Subcutaneous adipose tissue (tissue), 4 donors: Measurements from ENCODE around the gene HS6ST3. TPM values are rescaled to one million over a fixed set of nuclear protein-coding genes. Genes with fewer than 3 reads are reported as not detected.

ENCODE experiments used
- total RNA-seq, 4 donors: library from RNA; depleted of rRNA; stranded (reverse); fragments of >200 nt; gene quantifications; one replicate each; pipeline ENCODE4 v1.1.0, GENCODE V29; 2016
- TF ChIP-seq, protein P1 (sequence below): fragments of 450-650 bp; IDR thresholded peaks from one replicate; pipeline ENCODE4 v1.5.1; 2016; ENCODE audit warnings: low read depth, mild to moderate bottlenecking, control low read depth, antibody characterized with exemption, moderate library complexity

HS6ST3 gene
- total RNA-seq, 4 donors from 2014 or later = 0.33 to 1.3 (median 0.99) TPM

DNA sequence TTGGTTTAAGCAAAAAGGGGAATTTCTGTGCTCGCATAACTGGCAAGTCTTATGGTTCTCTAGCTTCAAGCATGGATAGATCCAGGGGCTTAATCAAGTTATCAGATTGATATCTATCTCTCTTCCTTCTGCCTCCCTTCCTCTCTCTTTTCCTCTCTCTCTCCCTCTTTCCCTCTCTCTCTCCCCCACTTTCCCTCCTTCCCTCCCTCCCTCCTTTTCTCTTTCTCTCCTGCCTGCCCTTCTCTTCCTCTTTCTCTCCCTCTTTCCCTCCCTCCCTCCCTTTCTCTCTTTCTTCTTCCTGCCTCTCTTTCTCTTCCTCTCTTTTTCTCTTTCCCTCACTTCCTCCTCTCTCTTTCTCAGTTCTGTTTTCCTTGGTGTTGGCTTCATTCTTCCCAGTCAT is 195.8 kb downstream of the HS6ST3 start:
- TF ChIP-seq, protein P1, sequence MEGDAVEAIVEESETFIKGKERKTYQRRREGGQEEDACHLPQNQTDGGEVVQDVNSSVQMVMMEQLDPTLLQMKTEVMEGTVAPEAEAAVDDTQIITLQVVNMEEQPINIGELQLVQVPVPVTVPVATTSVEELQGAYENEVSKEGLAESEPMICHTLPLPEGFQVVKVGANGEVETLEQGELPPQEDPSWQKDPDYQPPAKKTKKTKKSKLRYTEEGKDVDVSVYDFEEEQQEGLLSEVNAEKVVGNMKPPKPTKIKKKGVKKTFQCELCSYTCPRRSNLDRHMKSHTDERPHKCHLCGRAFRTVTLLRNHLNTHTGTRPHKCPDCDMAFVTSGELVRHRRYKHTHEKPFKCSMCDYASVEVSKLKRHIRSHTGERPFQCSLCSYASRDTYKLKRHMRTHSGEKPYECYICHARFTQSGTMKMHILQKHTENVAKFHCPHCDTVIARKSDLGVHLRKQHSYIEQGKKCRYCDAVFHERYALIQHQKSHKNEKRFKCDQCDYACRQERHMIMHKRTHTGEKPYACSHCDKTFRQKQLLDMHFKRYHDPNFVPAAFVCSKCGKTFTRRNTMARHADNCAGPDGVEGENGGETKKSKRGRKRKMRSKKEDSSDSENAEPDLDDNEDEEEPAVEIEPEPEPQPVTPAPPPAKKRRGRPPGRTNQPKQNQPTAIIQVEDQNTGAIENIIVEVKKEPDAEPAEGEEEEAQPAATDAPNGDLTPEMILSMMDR = no peak

DNA sequence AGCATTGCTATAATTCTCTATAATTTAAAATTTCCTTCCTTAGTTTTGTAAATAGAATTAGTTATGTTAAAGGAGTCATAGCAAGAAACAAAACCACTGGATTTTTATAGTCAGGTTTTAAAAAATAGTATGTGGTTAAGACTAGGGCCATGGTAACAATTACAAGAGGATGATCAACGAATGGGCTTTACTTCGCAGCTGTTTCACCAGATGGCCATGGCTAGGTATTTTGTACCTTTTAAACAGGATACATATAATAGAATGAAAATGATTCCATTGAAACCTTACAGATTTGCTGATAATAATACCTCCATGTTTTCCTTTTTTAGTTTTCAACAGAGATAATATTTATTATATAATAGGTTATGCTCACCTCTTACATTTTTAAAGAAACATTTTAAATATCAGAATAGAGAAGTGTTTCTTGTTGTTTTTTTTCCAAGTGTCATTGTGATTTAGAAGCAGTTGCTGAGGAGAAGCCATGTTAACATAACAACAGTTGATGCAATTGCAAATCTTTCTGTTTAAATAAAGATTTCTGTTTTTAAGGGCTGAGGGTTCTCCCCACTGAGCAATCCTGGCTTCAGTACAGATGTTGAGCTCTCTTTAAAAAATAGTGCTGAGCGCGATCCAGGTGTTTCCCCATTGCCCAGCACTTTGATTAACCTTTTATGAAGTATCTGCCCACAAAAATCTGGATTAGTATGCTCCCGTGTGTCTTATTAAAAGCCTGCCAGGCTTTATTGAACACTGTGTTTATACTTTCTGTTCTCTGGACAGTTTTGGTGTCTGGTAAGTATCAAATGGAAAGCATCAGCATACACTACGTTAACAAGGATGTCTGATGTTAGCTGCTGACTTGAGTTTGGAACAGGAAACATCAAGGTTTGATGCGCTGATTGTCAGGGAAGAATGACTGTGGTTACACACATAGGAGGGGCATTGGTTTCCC is 205.3 kb downstream of the HS6ST3 start:
- TF ChIP-seq, protein P1 = no peak

DNA sequence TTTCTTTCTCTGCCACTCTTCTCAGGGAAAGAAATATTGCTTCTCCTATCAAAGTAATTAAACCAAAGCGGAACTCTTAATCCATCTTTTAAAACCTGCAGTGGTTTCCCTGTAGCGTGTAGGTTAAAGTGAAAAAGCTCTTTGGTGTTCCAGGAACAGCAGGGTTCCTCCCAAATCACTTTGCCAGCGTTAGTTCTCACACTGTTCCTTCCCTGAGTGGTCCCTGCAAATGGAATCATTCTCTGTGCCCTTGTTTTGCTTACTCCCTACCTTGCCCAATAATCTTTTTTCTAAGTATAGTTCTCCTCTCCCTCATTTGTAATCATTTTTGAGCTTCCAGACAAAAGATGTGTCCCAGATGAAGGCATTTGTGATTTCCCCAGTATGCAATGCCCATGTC is 207.5 kb downstream of the HS6ST3 start:
- TF ChIP-seq, protein P1 = no peak

DNA sequence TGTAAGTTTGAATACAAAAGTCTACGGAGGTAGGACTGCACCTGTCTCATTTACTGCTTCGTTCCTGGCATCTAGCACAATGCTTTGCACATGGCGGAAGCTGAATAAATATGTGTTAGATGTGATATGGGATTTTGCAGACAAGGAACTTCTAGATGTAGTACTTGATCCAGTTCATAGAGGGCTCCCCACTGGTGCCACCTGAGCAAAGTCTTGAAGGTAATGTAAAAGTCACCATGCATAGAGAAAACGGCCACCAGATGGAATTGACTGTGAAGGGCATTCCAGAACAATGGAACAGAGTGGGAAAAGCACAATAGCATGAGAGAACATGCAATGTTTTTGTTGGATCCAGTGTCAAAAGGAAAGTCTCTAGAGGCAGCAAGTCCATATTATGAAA is 209.3 kb downstream of the HS6ST3 start:
- TF ChIP-seq, protein P1 = no peak

DNA sequence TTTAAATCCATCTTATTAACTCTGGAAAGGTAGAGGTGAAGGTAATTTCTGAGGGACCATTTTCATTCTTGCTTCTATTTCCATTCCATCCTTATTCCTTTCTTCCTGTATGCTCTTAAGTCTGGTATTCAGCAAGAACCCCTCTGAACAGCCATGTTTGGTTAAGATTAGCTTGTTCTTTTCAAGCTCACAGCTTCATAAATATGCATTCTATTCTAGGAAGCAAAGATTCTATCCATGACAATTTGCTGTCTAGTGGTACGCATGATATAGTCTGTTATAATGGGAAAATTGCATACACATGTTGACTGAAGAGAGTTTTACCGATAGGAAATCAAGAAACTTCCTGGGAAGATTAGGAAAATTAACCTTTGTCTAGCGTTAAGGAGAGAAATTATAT is 218.7 kb downstream of the HS6ST3 start:
- TF ChIP-seq, protein P1 = no peak

DNA sequence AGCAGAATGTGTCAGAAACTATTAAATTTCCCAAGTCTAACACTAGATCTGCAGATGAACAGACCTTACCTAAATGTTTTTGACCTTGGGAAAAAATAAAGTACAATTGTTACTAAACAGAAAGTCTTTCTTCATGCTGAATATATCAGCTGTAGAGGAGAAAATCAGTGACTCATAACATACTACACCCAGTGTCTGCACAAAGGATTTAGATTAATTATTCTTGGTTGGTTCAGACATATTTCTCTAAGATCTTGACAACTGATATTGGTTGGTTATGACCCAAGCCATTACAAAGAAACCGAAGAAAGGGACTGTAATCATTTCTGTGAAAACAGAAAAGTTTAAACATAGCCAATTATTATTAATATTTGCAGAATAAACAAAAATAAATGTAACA is 225.1 kb downstream of the HS6ST3 start:
- TF ChIP-seq, protein P1 = no peak

DNA sequence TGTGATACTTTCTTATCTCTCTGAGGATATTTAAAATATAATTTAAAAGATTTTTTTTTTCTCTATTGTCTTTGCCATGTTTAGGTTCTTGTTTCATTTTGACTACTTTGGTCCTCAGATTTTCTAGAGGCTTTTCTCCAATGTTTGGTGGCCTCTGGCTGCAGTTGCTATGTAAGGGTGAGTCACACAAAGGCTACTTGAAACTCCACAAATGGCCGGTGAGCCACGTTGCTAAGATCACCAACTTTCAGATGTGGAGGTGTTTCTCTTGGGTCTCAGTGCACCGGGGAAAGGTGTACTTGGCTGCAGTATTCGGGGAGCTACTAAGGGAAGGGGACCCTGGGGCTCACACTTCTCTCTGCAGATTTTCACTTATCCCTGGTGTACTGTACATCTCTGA is 248.1 kb downstream of the HS6ST3 start:
- TF ChIP-seq, protein P1 = no peak
